Mesothelial cell of epicardium (in vitro differentiated cells): ENCODE measurements around the gene KBTBD12. TPM values are rescaled to one million over a fixed set of nuclear protein-coding genes. Genes with fewer than 3 reads are reported as not detected.
"Not testable (repeated sequence)": the region's sequence is repeated elsewhere in the genome, so short reads cannot be mapped to it uniquely, and the experiment has no call there.

Source experiments
- DNase-seq, 2 experiments: peaks; one replicate each; pipeline ENCODE4 v3.0.0; 2021; ENCODE audit warnings: low spot score in 2 of 2; ENCODE audit not compliant: unreplicated experiment in 2 of 2
- H3K27ac Mint-ChIP-seq: 2 replicates; pipeline ENCODE4 v1.8.0; 2021; ENCODE audit warnings: mixed read lengths
- H3K27me3 Mint-ChIP-seq: 2 replicates; pipeline ENCODE4 v1.8.0; 2021; ENCODE audit warnings: low read depth, mixed read lengths
- H3K36me3 Mint-ChIP-seq: 2 replicates; pipeline ENCODE4 v1.8.0; 2021; ENCODE audit warnings: mixed read lengths
- H3K4me1 Mint-ChIP-seq: 2 replicates; pipeline ENCODE4 v1.8.0; 2021; ENCODE audit warnings: mixed read lengths
- H3K4me3 Mint-ChIP-seq: 2 replicates; pipeline ENCODE4 v1.8.0; 2021; ENCODE audit warnings: mild to moderate bottlenecking, moderate library complexity, mixed read lengths
- H3K9me3 Mint-ChIP-seq: 2 replicates; pipeline ENCODE4 v1.8.0; 2021; ENCODE audit warnings: mixed read lengths
- CTCF ChIP-seq: fragments of 200-600 bp; sonication (generic); IDR thresholded peaks from one replicate; pipeline ENCODE4 v1.5.0; 2021; ENCODE audit warnings: antibody characterized with exemption; ENCODE audit not compliant: unreplicated experiment
- total RNA-seq: library from RNA; stranded (reverse); gene quantifications from 3 replicates; pipeline ENCODE4 v1.2.1, GENCODE V29; 2021

The KBTBD12 gene
- total RNA-seq, 1 donor from 2014 or later, result not detected

- no peak for TF ChIP-seq CTCF
- no peak overlapping the region for H3K27ac Mint-ChIP-seq
- no peak overlapping the region for H3K4me3 Mint-ChIP-seq
- H3K9me3 Mint-ChIP-seq, result peaks cover 9% of the 10 kb centered on the region
- H3K36me3 Mint-ChIP-seq, result no peaks in the 10 kb centered on the region
- peaks cover 20% of the 10 kb centered on the region for H3K27me3 Mint-ChIP-seq
- no peak for DNase-seq
- no peaks in the 10 kb centered on the region for H3K4me1 Mint-ChIP-seq
Measured at GRCh38 chr3:127899766-127900165, 15.3 kb upstream of the KBTBD12 start.

GRCh38 chr3:127900536-127900935 lies 14.5 kb upstream of the KBTBD12 start:
- H3K27me3 Mint-ChIP-seq, result peaks cover 25% of the 10 kb centered on the region
- peaks cover 9% of the 10 kb centered on the region for H3K9me3 Mint-ChIP-seq
- H3K36me3 Mint-ChIP-seq, result no peaks in the 10 kb centered on the region
- H3K27ac Mint-ChIP-seq, result no peak overlapping the region
- TF ChIP-seq CTCF, result no peak
- no peaks in the 10 kb centered on the region for H3K4me1 Mint-ChIP-seq
- H3K4me3 Mint-ChIP-seq, result no peak overlapping the region
- no peak for DNase-seq

- Mint-ChIP-seq H3K27me3 (peaks cover 33% of the 10 kb centered on the region), H3K27ac (no peak overlapping the region), H3K36me3 (no peaks in the 10 kb centered on the region), H3K4me1 (no peaks in the 10 kb centered on the region), H3K4me3 (no peak overlapping the region), H3K9me3 (peaks cover 4% of the 10 kb centered on the region)
- no peak for DNase-seq
- TF ChIP-seq CTCF, result no peak
Measured at GRCh38 chr3:127902486-127902885, 12.5 kb upstream of the KBTBD12 start.

- peaks cover 4% of the 10 kb centered on the region for H3K9me3 Mint-ChIP-seq
- H3K27me3 Mint-ChIP-seq, result peaks cover 42% of the 10 kb centered on the region
- no peak for TF ChIP-seq CTCF
- H3K27ac Mint-ChIP-seq, result no peak overlapping the region
- no peaks in the 10 kb centered on the region for H3K36me3 Mint-ChIP-seq
- no peak overlapping the region for H3K4me3 Mint-ChIP-seq
- no peak for DNase-seq
- no peaks in the 10 kb centered on the region for H3K4me1 Mint-ChIP-seq
Measured at GRCh38 chr3:127903611-127904375, 11.2 kb upstream of the KBTBD12 start.

- Mint-ChIP-seq H3K9me3 (peaks cover 4% of the 10 kb centered on the region), H3K27ac (no peak overlapping the region), H3K4me1 (no peaks in the 10 kb centered on the region), H3K27me3 (peaks cover 52% of the 10 kb centered on the region), H3K36me3 (no peaks in the 10 kb centered on the region), H3K4me3 (no peak overlapping the region)
- no peak for DNase-seq
- no peak for TF ChIP-seq CTCF
Measured at GRCh38 chr3:127905556-127905955, 9.5 kb upstream of the KBTBD12 start.

- H3K4me1 Mint-ChIP-seq, DNase-seq, H3K27ac Mint-ChIP-seq, H3K36me3 Mint-ChIP-seq, H3K4me3 Mint-ChIP-seq, H3K9me3 Mint-ChIP-seq: not testable (repeated sequence)
- H3K27me3 Mint-ChIP-seq, result peaks cover 52% of the 10 kb centered on the region
Measured at GRCh38 chr3:127906653-127907052, 8.4 kb upstream of the KBTBD12 start.
